Measurements from ENCODE around the gene PLPPR1. TPM values are rescaled to one million over a fixed set of nuclear protein-coding genes. Genes with fewer than 3 reads are reported as not detected.

PLPPR1 gene
- total RNA-seq, 4 donors from 2014 or later: 0.27 to 0.42 TPM; not detected in 2

GRCh38 chr9:101055516-101055915 lies 27.0 kb downstream of the PLPPR1 start:
- WGBS, 2 donors (ENCODE audit: low coverage in 1 of 2): 67 to 75% methylated on average over 2 to 3 of the region's 3 CpGs
- TF ChIP-seq CTCF (IDR thresholded peaks at IDR 0.05) (no peak), EP300 (IDR thresholded peaks at IDR 0.05) (no peak), POLR2AphosphoS5 (IDR thresholded peaks at IDR 0.05) (no peak), POLR2A (IDR thresholded peaks at IDR 0.05) (no peak)
- Histone ChIP-seq H3K4me3 (no peak overlapping the region), H3K9me3 (no peaks in the 10 kb centered on the region), H3K27me3 (peaks cover 5% of the 10 kb centered on the region), H3K36me3 (no peaks in the 10 kb centered on the region), H3K4me1 (no peaks in the 10 kb centered on the region), H3K27ac (no peak overlapping the region)
- no peak for ATAC-seq

GRCh38 chr9:101062686-101063085 lies 34.2 kb downstream of the PLPPR1 start:
- ATAC-seq: no peak
- H3K9me3 ChIP-seq: no peaks in the 10 kb centered on the region
- H3K27me3 ChIP-seq: no peaks in the 10 kb centered on the region
- no peaks in the 10 kb centered on the region for H3K4me1 ChIP-seq
- WGBS, 2 donors (ENCODE audit: low coverage in 1 of 2): 67 to 94% methylated on average over 1 of the region's 1 CpG
- TF ChIP-seq POLR2A (IDR thresholded peaks at IDR 0.05) (no peak), EP300 (IDR thresholded peaks at IDR 0.05) (no peak), POLR2AphosphoS5 (IDR thresholded peaks at IDR 0.05) (no peak), CTCF (IDR thresholded peaks at IDR 0.05) (no peak)
- H3K4me3 ChIP-seq: no peak overlapping the region
- H3K27ac ChIP-seq: no peak overlapping the region
- H3K36me3 ChIP-seq: no peaks in the 10 kb centered on the region

- no peak for ATAC-seq
- WGBS, 2 donors (ENCODE audit: low coverage in 1 of 2): 55 to 94% methylated on average over 2 of the region's 2 CpGs
- H3K27ac ChIP-seq: no peak overlapping the region
These were observed 34.7 kb downstream of the PLPPR1 start for GRCh38 chr9:101063192-101063591.

GRCh38 chr9:101064206-101064605 lies 35.7 kb downstream of the PLPPR1 start:
- no peak overlapping the region for H3K4me3 ChIP-seq
- TF ChIP-seq CTCF (IDR thresholded peaks at IDR 0.05) (no peak), POLR2AphosphoS5 (IDR thresholded peaks at IDR 0.05) (no peak), POLR2A (IDR thresholded peaks at IDR 0.05) (no peak), EP300 (IDR thresholded peaks at IDR 0.05) (no peak)
- no peak overlapping the region for H3K27ac ChIP-seq
- ATAC-seq: no peak
- H3K36me3 ChIP-seq: no peaks in the 10 kb centered on the region
- H3K27me3 ChIP-seq: no peaks in the 10 kb centered on the region
- H3K9me3 ChIP-seq: no peaks in the 10 kb centered on the region
- no peaks in the 10 kb centered on the region for H3K4me1 ChIP-seq

More at GRCh38 chr9:101063192-101063591, 34.7 kb downstream of the PLPPR1 start:
- Histone ChIP-seq H3K27me3 (no peaks in the 10 kb centered on the region), H3K36me3 (no peaks in the 10 kb centered on the region), H3K4me3 (no peak overlapping the region), H3K9me3 (no peaks in the 10 kb centered on the region), H3K4me1 (no peaks in the 10 kb centered on the region)
- TF ChIP-seq EP300 (IDR thresholded peaks at IDR 0.05) (no peak), CTCF (IDR thresholded peaks at IDR 0.05) (no peak), POLR2A (IDR thresholded peaks at IDR 0.05) (no peak), POLR2AphosphoS5 (IDR thresholded peaks at IDR 0.05) (no peak)

GRCh38 chr9:101065930-101066329 lies 37.4 kb downstream of the PLPPR1 start:
- Histone ChIP-seq H3K4me1 (no peaks in the 10 kb centered on the region), H3K27me3 (no peaks in the 10 kb centered on the region), H3K9me3 (no peaks in the 10 kb centered on the region), H3K27ac (no peak overlapping the region), H3K36me3 (no peaks in the 10 kb centered on the region), H3K4me3 (no peak overlapping the region)
- TF ChIP-seq POLR2AphosphoS5 (IDR thresholded peaks at IDR 0.05): no peak
- no peak for TF ChIP-seq CTCF (IDR thresholded peaks at IDR 0.05)
- no peak for TF ChIP-seq POLR2A (IDR thresholded peaks at IDR 0.05)
- TF ChIP-seq EP300 (IDR thresholded peaks at IDR 0.05): no peak
- WGBS, 2 donors (ENCODE audit: low coverage in 1 of 2): 78 to 91% methylated on average over 1 of the region's 1 CpG
- no peak for ATAC-seq

All from gastroesophageal sphincter (tissue), 4 donors.